Choroid plexus epithelial cell (primary cell): ENCODE measurements around the gene SNX6.
"Not testable (repeated sequence)": the region's sequence is repeated elsewhere in the genome, so short reads cannot be mapped to it uniquely, and the experiment has no call there.

Source experiments
- DNase-seq: peaks from one replicate; pipeline ENCODE4 v3.0.0-alpha.2; 2010; ENCODE audit warnings: low read depth
- H3K4me3 ChIP-seq: 2 replicates; pipeline ENCODE4 v1.5.1; 2011; ENCODE audit warnings: low read depth, mild to moderate bottlenecking, control low read depth, low read length, moderate library complexity
- TF ChIP-seq, protein P1 (sequence below): conservative IDR thresholded peaks from 2 replicates; pipeline ENCODE4 v1.5.1; 2011; ENCODE audit warnings: low read depth, mild to moderate bottlenecking, control low read depth, inconsistent platforms, low read length, moderate library complexity

The SNX6 gene

DNA sequence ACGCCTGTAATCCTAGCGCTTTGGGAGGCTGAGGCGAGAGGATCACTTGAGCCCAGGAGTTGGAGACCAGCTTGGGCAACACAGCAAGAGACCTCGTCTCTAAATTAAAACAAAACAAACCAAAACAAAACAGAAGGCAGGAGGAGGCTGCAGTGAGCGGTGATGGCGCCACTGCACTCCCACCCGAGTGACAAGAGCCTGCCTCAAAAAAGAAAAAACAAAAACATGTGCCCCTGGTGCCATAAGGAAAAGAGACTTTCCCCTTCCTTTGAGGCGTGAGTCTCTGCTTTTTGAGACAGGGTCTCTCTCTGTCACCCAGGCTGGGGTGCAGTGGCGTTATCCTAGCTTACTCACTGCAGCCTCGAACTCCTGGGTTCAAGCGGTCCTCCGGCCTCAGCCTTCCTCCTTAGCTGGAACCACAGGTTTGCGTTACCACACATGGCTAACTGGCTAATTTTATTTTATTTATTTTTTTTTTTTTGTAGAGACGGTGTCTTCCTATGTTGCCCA, 81.4 kb downstream of the SNX6 start:
- H3K4me3 ChIP-seq = no peak overlapping the region
- TF ChIP-seq, protein P1, sequence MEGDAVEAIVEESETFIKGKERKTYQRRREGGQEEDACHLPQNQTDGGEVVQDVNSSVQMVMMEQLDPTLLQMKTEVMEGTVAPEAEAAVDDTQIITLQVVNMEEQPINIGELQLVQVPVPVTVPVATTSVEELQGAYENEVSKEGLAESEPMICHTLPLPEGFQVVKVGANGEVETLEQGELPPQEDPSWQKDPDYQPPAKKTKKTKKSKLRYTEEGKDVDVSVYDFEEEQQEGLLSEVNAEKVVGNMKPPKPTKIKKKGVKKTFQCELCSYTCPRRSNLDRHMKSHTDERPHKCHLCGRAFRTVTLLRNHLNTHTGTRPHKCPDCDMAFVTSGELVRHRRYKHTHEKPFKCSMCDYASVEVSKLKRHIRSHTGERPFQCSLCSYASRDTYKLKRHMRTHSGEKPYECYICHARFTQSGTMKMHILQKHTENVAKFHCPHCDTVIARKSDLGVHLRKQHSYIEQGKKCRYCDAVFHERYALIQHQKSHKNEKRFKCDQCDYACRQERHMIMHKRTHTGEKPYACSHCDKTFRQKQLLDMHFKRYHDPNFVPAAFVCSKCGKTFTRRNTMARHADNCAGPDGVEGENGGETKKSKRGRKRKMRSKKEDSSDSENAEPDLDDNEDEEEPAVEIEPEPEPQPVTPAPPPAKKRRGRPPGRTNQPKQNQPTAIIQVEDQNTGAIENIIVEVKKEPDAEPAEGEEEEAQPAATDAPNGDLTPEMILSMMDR = no peak
- no peak for DNase-seq

DNA sequence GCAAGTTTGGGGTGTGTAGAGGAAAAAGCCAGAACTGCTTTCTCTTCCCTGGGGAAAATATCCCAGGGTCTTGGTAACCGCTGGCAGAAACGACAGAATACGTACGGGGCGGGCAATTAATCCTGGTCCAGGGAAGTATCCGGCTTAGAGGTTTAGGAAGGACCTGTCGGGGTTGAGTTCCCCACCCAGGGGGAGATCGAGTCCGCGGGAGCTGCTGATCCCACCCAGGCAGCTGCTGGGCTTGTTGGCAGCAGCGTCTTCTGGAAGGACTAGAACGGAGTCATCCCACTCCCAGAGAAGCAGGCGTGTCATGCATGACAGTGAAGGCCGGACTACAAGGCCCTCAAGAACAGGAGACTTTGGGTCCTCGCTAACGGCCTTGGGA, 82.8 kb downstream of the SNX6 start:
- not testable (repeated sequence) for DNase-seq, H3K4me3 ChIP-seq

DNA sequence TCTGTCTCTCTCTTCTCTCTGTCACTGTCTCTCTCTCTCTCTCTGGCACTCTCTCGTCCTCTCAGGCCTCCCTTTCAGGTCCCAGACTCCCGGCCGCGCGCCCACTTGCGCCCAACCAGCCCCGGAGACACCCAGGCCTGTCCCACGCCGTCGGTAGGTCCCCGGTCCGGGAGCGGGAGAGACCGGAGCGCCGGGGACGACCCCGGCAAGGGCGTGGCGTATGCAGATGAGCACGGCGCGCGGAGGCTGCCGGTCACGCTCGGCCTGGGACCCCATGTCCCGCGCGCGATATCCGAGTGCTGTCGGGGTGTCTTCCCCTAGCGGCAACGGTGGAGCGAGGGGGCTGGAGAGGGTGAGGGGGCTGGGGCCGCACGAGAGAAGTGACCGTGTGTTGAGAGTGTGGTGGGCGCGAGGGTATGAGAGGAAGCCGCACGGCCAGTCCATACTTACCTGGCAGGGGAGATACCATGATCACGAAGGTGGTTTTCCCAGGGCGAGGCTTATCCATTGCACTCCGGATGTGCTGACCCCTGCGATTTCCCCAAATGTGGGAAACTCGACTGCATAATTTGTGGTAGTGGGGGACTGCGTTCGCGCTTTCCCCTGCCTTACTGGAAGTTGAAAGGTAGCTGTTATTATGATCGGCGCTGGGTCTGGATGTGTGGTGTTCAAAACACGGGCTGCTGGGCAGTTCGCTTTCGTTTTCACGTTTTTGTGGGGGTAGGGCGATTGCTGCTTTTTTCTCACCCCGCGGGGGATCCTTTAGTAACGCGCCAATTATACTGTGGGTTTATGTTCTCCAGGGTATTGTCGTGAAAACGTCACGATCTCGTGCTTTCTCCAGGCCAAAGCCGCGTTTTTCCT, 83.4 kb downstream of the SNX6 start:
- H3K4me3 ChIP-seq, DNase-seq: not testable (repeated sequence)

DNA sequence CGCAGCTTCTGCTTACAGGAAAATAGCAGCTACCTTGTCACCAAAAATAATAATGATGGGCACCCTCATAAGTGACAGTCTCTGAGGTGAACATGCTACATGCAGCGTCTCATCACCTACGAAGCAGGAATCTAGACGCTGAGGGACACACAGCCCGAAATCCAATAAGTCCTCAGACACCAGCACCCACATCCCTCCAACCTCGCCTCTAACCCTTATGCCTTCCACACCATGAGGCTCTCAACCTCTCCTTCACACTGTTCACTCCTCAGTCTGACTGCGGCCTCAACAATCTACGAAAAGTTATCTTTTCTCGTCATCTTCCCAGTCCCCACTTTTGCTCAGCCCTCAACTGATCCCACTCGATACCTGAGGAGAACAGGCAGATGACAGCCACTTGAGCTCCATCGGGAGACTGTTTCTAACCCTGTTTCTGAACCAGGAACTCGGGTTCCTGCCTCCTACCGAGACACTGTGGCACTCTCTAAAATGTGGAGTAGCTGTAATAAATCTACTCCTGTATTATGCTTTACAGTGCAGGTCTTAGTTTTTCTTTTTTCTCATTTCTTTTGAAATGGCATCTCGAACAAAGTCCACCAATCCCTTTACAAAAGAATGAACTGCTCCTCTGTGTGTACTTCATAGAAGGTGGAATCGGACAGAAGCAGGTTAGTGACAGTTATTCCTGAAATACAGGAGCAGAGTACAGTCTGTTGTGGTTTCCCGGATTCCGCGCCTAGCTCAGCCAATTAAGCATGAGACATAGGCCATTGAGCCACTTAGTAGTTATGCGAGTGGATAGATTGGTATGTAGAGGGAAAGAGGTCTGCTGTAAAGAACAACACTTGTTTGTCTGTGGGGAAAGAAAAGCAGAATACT, 89.5 kb downstream of the SNX6 start:
- not testable (repeated sequence) for DNase-seq
- H3K4me3 ChIP-seq = peak overlapping the region; percentile 79

DNA sequence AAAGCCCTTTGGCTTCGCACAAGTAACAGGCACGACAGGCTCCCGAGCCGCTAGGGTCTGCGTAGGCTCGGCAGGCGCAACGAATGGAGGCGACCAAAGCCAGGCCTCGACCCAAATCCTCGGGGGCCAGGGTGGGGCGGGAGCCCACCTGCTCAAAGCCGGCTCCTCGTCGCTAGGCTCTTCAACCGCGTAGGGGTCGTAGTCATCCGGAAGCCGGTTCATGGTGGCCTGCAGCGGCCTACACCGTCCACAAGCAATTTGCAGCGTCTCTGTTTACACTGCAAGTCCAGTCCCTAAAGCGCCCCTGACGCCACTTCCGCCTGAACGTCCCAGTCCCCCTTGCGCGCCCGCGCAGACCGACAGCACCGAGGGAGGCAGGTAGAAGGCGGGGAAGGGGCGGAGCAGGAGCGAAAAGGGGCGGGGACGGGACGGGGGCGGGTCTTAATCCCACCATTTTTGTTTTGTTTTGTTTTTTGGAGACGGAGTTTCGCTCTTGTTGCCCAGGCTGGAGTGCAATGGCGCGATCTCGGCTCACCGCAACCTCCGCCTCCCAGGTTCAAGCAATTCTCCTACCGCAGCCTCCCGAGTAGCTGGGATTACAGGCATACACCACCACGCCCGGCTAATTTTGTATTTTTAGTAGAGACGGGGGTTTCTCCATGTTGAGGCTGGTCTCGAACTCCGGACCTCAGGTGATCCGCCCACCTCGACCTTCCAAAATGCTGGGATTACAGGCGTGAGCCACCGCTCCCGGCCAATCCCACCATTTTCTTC, 90.4 kb downstream of the SNX6 start, which contains the start of gene EAPP:
Gene EAPP (minus strand): TSS at position 295 of the 774 bp plus-strand sequence. CDS start 73 bp downstream, at position 222.
- DNase-seq = peak; percentile 99
- peak within 1 kb of the TSS; percentile 79 for H3K4me3 ChIP-seq
- TF ChIP-seq, protein P1 = no peak

DNA sequence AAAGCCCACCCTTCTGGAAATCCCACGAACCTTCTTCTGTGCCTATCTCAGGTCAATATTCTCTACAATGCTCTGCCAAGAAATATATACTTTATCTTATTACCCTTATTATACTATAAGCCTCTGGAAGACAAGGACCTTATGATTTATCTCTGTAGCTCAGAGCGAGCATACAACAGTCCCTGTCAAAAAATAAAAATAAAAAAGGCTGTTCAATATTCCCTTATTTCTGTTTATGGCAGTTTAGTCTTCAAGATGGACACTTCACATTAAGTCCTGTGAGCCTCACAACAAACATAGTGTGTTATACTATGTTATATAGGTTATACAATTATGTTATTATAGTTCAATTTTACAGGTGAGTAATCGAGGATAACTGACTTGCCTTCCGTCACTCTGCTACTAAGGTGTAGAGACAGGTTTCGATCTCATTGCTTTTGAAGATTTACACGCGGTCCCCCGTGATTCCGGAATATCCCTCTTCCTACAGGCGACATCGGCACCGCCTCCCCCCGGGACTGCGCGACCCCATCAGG, 91.0 kb downstream of the SNX6 start:
- H3K4me3 ChIP-seq = peak overlapping the region; percentile 79
- TF ChIP-seq, protein P1 = no peak
- DNase-seq = no peak

DNA sequence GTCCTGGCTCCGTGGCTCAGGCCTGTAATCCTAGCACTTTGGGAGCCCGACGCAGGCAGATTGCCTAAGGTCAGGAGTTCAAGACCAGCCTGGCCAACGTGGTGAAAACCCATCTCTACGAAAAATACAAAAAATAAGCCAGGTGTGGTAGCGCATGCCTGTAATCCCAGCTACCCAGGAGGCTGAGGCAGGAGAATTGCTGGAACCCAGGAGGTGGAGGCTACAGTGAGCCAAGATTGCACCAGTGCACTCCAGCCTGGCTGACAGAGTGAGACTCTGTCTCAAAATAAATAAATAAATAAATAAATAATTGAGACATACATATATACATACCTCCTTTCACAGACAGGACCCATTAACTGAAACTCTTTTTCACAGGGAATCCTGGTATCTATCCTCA, 91.9 kb downstream of the SNX6 start:
- not testable (repeated sequence) for DNase-seq
- H3K4me3 ChIP-seq = peak overlapping the region; percentile 79

DNA sequence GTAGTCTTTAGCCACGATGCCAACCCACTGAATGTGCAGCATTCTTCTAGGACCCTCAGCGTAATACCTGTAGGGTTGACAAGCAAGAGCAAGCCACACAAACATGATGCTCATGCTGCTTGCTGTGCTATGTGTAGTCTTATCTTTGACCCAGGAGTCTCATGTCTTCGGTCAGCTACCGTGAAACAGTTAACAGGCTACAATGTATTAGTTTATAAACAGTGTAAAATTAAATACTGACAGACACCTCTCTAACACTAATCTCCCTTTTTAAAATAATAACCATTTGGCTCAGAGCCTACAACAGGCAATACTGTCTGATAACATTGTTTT, 92.3 kb downstream of the SNX6 start:
- TF ChIP-seq, protein P1 = no peak
- peak overlapping the region; percentile 79 for H3K4me3 ChIP-seq
- DNase-seq = no peak
